Liver (tissue), 9 donors: ENCODE measurements around the gene TMEM232. TPM values are rescaled to one million over a fixed set of nuclear protein-coding genes. Genes with fewer than 3 reads are reported as not detected.

Experiments
- DNase-seq: peaks from one replicate; pipeline ENCODE4 v3.0.0-alpha.2; 2017; ENCODE audit warnings: low spot score
- H3K27ac ChIP-seq, 2 donors: one replicate each; pipeline ENCODE4 v1.7.0; 2013; ENCODE audit warnings: inconsistent platforms in 2 of 2, low read length in 2 of 2, control low read depth in 1 of 2, low read depth in 1 of 2, mild to moderate bottlenecking in 1 of 2
- H3K27me3 ChIP-seq, 4 donors: one replicate each; pipeline versions ENCODE4 v1.6.1 to v1.7.0; 2013; ENCODE audit warnings: low read length in 3 of 4, inconsistent platforms in 1 of 4, mild to moderate bottlenecking in 1 of 4, moderate library complexity in 1 of 4; ENCODE audit not compliant: control insufficient read depth in 4 of 4, insufficient read depth in 4 of 4
- H3K36me3 ChIP-seq, 4 donors: one replicate each; pipeline versions ENCODE4 v1.6.1 to v1.7.0; 2013; ENCODE audit warnings: low read length in 3 of 4, mild to moderate bottlenecking in 3 of 4, low read depth in 1 of 4, moderate library complexity in 1 of 4; ENCODE audit not compliant: control insufficient read depth in 4 of 4, insufficient read depth in 3 of 4
- H3K4me1 ChIP-seq, 4 donors: one replicate each; pipeline versions ENCODE4 v1.6.1 to v1.7.0; 2013; ENCODE audit warnings: low read length in 3 of 4, mild to moderate bottlenecking in 3 of 4, moderate library complexity in 1 of 4; ENCODE audit not compliant: control insufficient read depth in 4 of 4, insufficient read depth in 4 of 4
- H3K4me3 ChIP-seq, 3 donors: one replicate each; pipeline versions ENCODE4 v1.6.1 to v1.7.0; 2013; ENCODE audit warnings: low read length in 3 of 3, control low read depth in 1 of 3, low read depth in 1 of 3, mild to moderate bottlenecking in 1 of 3
- H3K9ac ChIP-seq, 2 donors: one replicate each; pipeline ENCODE4 v1.7.0; 2013; ENCODE audit warnings: low read length in 2 of 2, mild to moderate bottlenecking in 2 of 2, moderate library complexity in 2 of 2, control low read depth in 1 of 2, low read depth in 1 of 2
- H3K9me3 ChIP-seq, 4 donors: one replicate each; pipeline versions ENCODE4 v1.6.1 to v1.7.0; 2013; ENCODE audit warnings: low read length in 3 of 4; ENCODE audit not compliant: control insufficient read depth in 4 of 4
- ATF3 ChIP-seq: IDR thresholded peaks from 2 replicates; pipeline ENCODE4 v1.6.1; 2016; ENCODE audit warnings: antibody characterized with exemption
- CTCF ChIP-seq: fragments of 150-350 bp; IDR thresholded peaks from 2 replicates; pipeline ENCODE4 v1.5.1; 2017; ENCODE audit warnings: improper control_type of control experiment, low read depth, low read length; ENCODE audit not compliant: missing input control
- EGR1 ChIP-seq, 2 donors: IDR thresholded peaks; 2 replicates each; pipeline ENCODE4 v1.6.1; 2016 to 2018; ENCODE audit warnings: antibody characterized with exemption in 2 of 2, low read depth in 2 of 2
- FOXA1 ChIP-seq: IDR thresholded peaks from 2 replicates; pipeline ENCODE4 v1.6.1; 2016; ENCODE audit warnings: antibody characterized with exemption
- FOXA2 ChIP-seq: IDR thresholded peaks from 2 replicates; pipeline ENCODE4 v1.6.1; 2016; ENCODE audit warnings: antibody characterized with exemption
- GABPA ChIP-seq, 2 donors: IDR thresholded peaks in 1 of 2; conservative IDR thresholded peaks in 1 of 2; 2 replicates each; pipeline ENCODE4 v1.6.1; 2016; ENCODE audit warnings: antibody characterized with exemption in 2 of 2, mild to moderate bottlenecking in 1 of 2, moderate library complexity in 1 of 2
- HNF4A ChIP-seq, 2 donors: conservative IDR thresholded peaks; 2 replicates each; pipeline ENCODE4 v1.6.1; 2016; ENCODE audit warnings: antibody characterized with exemption in 2 of 2, mild to moderate bottlenecking in 2 of 2
- HNF4G ChIP-seq: IDR thresholded peaks from 2 replicates; pipeline ENCODE4 v1.6.1; 2016; ENCODE audit warnings: antibody characterized with exemption
- JUND ChIP-seq, 2 donors: IDR thresholded peaks; 2 replicates each; pipeline ENCODE4 v1.6.1; 2016; ENCODE audit warnings: antibody characterized with exemption in 2 of 2
- NR2F2 ChIP-seq: IDR thresholded peaks from 2 replicates; pipeline ENCODE4 v1.6.1; 2016; ENCODE audit warnings: antibody characterized with exemption
- RAD21 ChIP-seq, 2 donors: IDR thresholded peaks; 2 replicates each; pipeline ENCODE4 v1.6.1; 2016; ENCODE audit warnings: antibody characterized with exemption in 2 of 2, mild to moderate bottlenecking in 2 of 2
- REST ChIP-seq: IDR thresholded peaks from 2 replicates; pipeline ENCODE4 v1.6.1; 2016; ENCODE audit warnings: antibody characterized with exemption, mild to moderate bottlenecking
- RXRA ChIP-seq, 2 donors: IDR thresholded peaks; 2 replicates each; pipeline ENCODE4 v1.6.1; 2017 to 2018; ENCODE audit warnings: antibody characterized with exemption in 2 of 2, mild to moderate bottlenecking in 1 of 2
- SP1 ChIP-seq: IDR thresholded peaks from 2 replicates; pipeline ENCODE4 v1.6.1; 2018; ENCODE audit warnings: antibody characterized with exemption, mild to moderate bottlenecking
- YY1 ChIP-seq: IDR thresholded peaks from 2 replicates; pipeline ENCODE4 v1.6.1; 2016; ENCODE audit warnings: antibody characterized with exemption, mild to moderate bottlenecking
- ZBTB33 ChIP-seq: IDR thresholded peaks from 2 replicates; pipeline ENCODE4 v1.6.1; 2016; ENCODE audit warnings: antibody characterized with exemption
- WGBS: extraction: QIAGEN DNeasy Blood & Tissue Kit; methylation state at CpG from one replicate; pipeline ENCODE4 v1.1.7; 2013; 5-methylcytosine and 5-hydroxymethylcytosine counted together
- polyA plus RNA-seq, 2 donors: library from polyadenylated mRNA; stranded (reverse) in 1 of 2; unstranded in 1 of 2; fragments of 200-250 nt in 1 of 2; fragments of >200 nt in 1 of 2; fragmentation: Nextera tagmentation in 1 of 2; extraction: Ambion mirVana in 1 of 2; gene quantifications; one replicate each; pipeline versions ENCODE4 v1.2.1 to v1.2.3, GENCODE V29; 2013 to 2015
- total RNA-seq, 2 donors: library from RNA; depleted of rRNA; stranded (reverse); fragments of >200 nt; gene quantifications; one replicate each; pipeline ENCODE4 v1.2.3, GENCODE V29; 2014
- TF ChIP-seq, protein P1 (sequence below): IDR thresholded peaks from 2 replicates; pipeline ENCODE4 v1.6.1; 2016; ENCODE audit warnings: antibody characterized with exemption
- donor health status: healthy.
- donor health status: healthy.
- donor health status: healthy.
- donor health status: healthy.
- donor health status: healthy.

Gene TMEM232
- total RNA-seq = 1 to 10 TPM; 1.4 to 2.5 TPM
- polyA plus RNA-seq = under 1 TPM; 0.39 to 0.61 TPM

DNA sequence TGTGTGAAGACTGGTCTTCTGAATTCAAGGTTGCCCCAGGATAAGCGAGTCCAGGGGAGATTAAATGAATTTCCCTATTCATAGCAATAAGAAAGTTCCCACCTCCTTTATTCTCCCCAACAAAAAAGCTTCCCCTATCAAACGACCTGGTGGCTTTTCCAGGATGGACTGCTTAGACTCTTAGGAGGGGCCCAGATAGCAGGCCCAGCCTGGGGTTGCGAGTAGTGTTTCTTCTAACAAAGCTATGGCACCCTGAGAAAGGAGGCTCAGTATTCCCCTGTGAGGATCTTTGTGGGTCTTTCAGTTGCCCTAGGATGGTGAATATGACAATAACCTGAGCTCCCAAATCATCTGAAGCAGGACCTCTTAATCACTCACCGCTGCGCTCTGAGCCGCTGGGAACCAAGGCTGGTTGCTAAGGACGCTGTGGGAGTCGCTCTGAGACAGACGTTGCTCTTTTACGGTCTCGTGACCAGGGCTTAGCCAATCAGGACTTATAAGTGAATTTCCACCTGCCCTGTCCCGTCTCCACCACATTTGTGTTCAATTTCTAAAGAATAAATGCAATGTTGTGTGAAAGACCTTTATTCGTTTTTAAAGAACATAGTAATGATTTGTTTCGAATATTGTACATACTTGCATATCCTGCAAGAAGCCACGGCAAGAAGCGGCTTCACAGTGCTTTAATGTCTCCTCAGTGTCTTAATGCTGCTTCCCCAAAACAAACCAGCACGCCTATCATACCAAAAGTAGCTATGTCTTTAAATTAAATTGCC lies at the start of gene TMEM232:
TMEM232 (minus strand) TSS at position 423 of the 776 bp plus-strand sequence. CDS start 59,319 bp downstream, outside the sequence.
- no peak within 1 kb of the TSS for H3K27ac ChIP-seq
- TF ChIP-seq GABPA (IDR thresholded peaks at IDR 0.05 in 1 of 2, conservative IDR thresholded peaks at IDR 0.05 in 1 of 2) = peak in 1 of 2 donors; percentile 32
- TF ChIP-seq ATF3 = no peak
- TF ChIP-seq FOXA1 = no peak
- TF ChIP-seq, protein P1, sequence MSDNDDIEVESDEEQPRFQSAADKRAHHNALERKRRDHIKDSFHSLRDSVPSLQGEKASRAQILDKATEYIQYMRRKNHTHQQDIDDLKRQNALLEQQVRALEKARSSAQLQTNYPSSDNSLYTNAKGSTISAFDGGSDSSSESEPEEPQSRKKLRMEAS = peak; percentile 18
- no peaks in the 10 kb centered on the region for H3K9me3 ChIP-seq
- peak within 1 kb of the TSS in 1 of 2 donors; percentile 79 for H3K9ac ChIP-seq
- H3K4me1 ChIP-seq = peaks cover 0 to 9% (median 3%) of the 10 kb centered on the region in 4 donors
- H3K27me3 ChIP-seq = no peaks in the 10 kb centered on the region
- peak; percentile 66 for DNase-seq
- 23% methylated on average over 17 of the region's 17 CpGs for WGBS
- H3K4me3 ChIP-seq = peak within 1 kb of the TSS; percentile 51 to 76 (median 68)
- H3K36me3 ChIP-seq = no peaks in the 10 kb centered on the region

DNA sequence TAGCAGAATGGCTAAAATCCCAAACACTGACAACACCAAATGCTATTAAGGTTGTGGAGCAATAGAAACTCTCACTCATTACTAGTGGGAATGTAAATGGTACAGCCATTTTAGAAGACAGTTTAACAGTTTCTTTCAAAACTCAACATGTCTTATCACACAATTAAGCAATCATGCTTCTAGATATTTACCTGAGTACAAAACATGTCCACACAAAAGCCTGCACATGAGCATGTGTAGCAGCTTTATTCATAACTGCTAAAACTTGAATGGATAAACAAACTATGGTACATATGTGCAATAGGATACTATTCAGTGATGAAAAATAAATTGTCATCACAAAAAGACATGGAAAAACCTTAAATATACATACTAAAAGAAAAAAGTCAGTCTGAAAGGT lies 43.8 kb upstream of the TMEM232 start:
- no peaks in the 10 kb centered on the region for H3K27me3 ChIP-seq
- no peaks in the 10 kb centered on the region for H3K36me3 ChIP-seq
- no peaks in the 10 kb centered on the region for H3K9me3 ChIP-seq
- H3K9ac ChIP-seq = no peak overlapping the region
- DNase-seq = no peak
- no peak overlapping the region for H3K27ac ChIP-seq
- H3K4me3 ChIP-seq = no peak overlapping the region
- peaks cover 0 to 1% (median 0%) of the 10 kb centered on the region in 4 donors for H3K4me1 ChIP-seq
- TF ChIP-seq EGR1 (IDR thresholded peaks at IDR 0.05; ENCODE audit: low read depth in 2 of 2) (no peak), HNF4G (no peak), JUND (IDR thresholded peaks at IDR 0.05) (no peak), CTCF (no peak), FOXA2 (no peak), ATF3 (no peak), YY1 (no peak)

DNA sequence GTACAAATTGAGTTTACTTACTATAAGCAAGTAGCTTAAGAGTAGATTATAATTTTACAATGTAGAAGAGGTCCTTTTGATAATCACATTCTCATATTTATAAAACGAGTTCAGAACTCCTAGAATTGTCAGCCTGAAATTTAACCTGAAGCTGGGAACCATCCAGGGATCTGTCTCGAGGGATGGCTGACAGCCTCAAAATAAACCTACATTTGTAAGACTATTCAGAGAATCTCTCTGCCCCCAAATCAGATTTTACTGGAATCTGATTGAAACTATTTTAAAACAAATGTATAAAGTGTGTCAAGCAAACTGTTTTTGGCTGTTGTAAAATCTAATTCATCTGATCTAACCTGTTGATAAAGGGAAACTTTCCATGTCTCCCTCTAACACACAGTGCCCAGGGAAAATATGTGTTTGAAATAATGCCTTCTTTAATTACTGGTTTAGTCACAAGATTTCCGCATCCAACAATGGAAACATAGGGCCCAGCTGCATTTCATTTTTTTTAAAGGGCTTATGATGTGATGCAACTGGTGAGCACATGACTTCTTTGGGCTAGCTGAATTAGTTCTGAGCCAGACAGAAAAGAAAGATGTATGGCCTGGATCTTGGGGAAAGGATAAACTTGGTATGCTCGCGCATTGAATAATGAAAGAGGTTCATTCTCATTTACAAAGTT lies 42.7 kb upstream of the TMEM232 start:
- H3K27ac ChIP-seq = no peak overlapping the region
- no peak overlapping the region for H3K4me3 ChIP-seq
- no peak overlapping the region for H3K9ac ChIP-seq
- DNase-seq = no peak
- H3K36me3 ChIP-seq = no peaks in the 10 kb centered on the region
- no peaks in the 10 kb centered on the region for H3K9me3 ChIP-seq
- WGBS = 68% methylated on average over 5 of the region's 5 CpGs
- peaks cover 0 to 1% (median 0%) of the 10 kb centered on the region in 4 donors for H3K4me1 ChIP-seq
- no peaks in the 10 kb centered on the region for H3K27me3 ChIP-seq
- TF ChIP-seq SP1 = no peak
- TF ChIP-seq RAD21 (IDR thresholded peaks at IDR 0.05) = no peak
- TF ChIP-seq NR2F2 = no peak
- no peak for TF ChIP-seq HNF4A (conservative IDR thresholded peaks at IDR 0.05)
- no peak for TF ChIP-seq FOXA2
- TF ChIP-seq RXRA (IDR thresholded peaks at IDR 0.05) = no peak
- no peak for TF ChIP-seq REST
- no peak for TF ChIP-seq YY1
- no peak for TF ChIP-seq ATF3
- TF ChIP-seq ZBTB33 = no peak
- TF ChIP-seq, protein P1 = no peak
- TF ChIP-seq JUND (IDR thresholded peaks at IDR 0.05) = no peak
